SKM-1 (cell line): ENCODE measurements around the gene MRPL53.
A peak's percentile ranks its signal among the peaks of the same experiment; 100 is the strongest.
"Not testable (repeated sequence)": the region's sequence is repeated elsewhere in the genome, so short reads cannot be mapped to it uniquely, and the experiment has no call there.

Source experiments
- DNase-seq: peaks from one replicate; lab custom pipeline; 2025; ENCODE audit not compliant: unreplicated experiment; lab: John Stamatoyannopoulos, UW

MRPL53 gene

DNA sequence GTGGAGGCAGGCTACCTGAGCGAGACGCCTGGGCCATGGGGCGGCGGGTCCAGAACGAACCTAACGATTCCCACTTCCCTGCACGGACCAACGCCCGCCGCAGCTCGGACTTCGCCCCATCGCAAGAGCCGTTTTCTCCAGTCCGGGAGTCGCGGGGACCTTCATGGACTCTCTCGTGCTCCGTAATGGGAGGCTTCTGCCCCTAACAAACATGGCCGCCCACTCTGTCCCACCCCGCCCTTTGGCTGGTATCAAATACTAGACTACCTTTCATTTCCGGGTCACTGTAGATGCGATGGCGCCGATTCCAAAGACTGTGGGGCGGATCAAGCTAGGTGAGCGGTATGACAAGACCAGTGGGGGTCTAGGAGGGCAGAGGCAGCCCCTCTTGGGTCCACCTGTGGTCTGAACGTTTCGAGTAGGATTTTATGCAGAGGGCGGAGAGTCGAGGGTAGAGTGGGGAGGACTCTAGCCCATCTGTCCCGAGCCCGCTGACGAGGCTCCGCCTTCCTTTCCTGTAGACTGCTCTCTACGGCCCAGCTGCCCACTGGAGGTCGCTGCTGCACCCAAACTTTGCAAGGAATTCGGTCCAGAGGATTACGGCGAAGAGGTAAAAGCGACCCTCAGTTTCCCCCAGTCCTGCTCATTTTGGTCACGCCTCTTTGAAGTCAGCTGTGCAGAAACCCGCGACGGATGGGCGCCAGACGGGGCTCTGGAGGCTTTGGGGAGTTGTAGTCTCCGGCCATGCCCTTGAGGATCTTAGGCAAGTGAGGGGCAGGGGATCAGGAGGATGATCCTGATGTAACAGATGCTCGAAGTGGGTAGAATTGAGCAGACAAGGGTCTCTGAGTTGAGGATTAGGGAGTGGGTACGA lies 10.6 kb upstream of the MRPL53 start, which contains the start of the genes CCDC142 and TTC31:
Gene CCDC142 (minus strand): TSS at position 198 of the 874 bp plus-strand sequence. CDS start 161 bp downstream, at position 37.
Gene TTC31 (plus strand): TSS at position 281 of the 874 bp plus-strand sequence. CDS start 15 bp downstream, at position 296.
- peak; percentile 93 for DNase-seq

DNA sequence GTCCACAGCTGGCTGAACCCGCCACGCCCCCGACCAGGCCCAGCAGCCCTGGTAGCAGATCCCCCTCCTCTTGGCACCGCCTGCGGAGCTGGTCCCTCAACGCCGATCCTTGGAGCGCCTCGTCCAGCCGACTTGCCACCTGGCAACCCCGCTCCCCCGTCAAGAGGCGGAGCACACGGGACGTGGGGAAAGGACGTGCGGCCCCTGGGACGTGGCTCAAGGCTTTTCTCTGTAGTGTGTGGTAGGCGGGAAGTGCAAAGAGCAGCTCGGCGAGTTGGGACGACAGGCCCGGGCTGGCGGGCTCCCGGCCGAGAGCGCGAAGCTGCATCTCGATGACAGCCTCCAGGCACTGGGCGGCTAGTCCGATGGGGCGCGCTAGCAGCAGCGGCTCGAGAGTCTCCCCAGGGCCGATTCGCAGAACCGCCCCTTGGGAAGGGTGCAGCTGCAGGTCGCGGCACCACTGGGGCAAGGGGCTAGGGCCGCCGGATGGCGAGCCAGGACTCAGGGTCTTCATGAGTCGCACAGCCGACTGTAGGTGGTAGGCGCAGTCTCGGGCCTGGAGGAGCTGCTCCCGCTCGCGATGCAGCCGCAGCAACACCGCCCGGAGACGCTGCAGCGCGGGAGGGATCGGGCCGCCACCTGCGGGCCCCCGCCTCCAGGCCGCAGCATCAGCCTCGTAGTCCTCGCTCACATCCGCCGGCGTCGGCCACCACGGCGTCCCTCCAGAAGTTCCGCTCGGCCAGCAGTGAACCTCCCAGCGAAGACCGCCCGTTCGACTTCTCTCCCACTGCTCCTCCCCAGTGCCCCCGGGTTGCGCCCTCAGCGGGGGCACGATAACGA lies 9.7 kb upstream of the MRPL53 start:
- DNase-seq, result no peak

DNA sequence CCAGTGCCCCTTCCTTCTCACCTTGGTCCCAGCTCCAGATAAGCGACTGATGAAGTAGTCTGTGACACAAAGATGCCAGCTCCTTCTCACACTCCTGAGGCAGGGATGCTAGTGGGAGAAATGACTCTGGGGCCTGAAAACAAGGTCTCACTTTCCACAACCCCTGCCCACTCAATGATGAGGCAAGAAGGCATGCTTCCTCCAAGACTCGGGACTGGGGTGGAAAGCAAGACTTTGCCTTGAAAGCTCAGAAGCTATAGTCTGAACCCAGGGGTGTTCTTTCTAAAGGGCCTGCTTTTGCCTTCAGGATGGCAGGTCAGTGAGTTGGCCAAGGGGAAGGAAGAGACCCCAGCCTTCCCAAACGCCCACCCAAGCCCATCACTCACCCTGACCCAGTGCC lies 9.0 kb upstream of the MRPL53 start:
- no peak for DNase-seq

DNA sequence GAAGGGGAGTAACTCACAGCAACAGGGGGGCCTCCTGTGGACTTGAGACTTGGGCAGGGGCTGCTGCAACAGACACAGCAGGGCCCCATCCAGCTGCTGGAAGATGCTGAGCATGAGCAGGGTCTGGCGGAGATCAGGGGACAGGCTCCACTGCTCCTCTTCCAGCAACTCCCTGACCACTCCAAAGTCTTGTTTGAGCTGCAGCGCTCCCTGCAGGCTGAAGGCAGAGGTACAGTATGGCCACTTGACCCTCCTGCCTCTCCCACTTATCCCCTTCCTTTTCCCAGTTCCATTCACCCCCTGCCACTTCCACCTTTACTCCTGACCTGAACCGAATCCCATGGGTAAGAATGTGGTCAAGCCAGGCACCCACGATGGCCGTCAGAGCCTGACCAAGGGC lies 2.4 kb upstream of the MRPL53 start:
- no peak for DNase-seq

DNA sequence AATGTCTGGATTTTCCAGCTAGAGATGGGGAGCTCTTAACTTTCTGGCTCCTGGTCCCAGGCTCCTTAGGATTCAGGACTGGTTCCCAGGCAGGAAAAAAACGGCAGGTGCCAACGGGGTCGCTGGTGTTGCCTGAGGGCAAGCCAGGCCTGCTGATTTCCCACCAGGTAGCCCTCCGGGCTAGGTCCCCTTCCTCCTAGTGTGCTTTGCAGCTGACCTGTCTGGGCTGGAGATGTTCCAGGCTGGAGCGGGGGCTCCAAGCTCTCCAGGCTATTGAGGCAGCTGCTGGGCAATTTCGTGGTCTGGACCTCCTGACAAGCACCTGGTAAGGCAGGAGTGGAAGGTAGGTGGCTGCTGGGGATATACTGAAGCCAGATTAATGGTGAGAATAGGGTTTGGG lies 2.0 kb upstream of the MRPL53 start:
- DNase-seq, result no peak

DNA sequence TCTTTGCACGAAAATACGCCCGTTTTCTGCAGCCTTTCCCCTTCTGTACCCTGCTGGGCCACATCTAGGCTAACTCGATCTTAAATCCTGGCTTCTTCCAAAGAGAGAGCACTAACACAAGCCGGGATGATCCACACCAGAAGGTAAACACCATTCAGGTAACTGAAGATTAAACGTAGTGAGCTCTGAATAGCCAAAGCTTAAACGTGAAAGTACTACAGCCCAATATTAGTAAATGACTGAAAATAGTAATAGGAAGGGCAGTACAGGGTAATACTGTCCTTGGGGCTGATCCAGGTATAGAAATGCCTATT lies 422 bp upstream of the MRPL53 start:
- DNase-seq, result no peak

DNA sequence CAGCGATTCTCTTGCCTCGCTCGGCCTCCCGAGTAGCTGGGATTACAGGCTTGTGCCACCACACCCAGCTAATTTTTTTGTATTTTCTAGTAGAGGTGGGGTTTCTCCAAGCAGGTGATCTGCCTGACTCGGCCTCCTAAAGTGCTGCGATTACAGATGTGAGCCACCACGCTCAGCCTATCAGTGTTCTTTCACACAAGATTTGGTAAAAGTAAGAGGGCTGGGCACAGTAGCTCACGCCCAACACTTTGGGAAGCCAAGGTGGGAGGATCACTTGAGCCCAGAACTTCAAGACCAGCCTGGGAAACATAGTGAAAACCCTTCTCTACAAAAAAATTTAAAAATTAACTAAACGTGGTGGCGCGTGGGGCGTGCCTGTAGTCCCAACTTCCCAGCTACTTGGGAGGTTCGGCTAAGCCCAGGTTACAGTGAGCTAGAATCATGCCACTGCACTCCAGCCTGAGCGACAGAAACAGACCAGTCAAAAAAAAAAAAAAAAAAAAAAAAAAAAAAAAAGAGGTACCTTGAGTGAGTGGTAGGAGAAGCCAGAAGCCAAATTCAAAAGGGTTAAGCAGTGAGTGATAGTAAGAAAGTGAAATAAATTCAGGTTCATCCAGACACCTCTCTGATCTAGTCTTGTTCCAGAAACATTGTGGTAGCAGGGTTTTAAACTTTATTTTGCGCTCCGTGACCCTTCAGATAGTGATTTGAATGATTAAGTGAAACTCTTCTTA lies 981 bp downstream of the MRPL53 start:
- DNase-seq, result no peak

DNA sequence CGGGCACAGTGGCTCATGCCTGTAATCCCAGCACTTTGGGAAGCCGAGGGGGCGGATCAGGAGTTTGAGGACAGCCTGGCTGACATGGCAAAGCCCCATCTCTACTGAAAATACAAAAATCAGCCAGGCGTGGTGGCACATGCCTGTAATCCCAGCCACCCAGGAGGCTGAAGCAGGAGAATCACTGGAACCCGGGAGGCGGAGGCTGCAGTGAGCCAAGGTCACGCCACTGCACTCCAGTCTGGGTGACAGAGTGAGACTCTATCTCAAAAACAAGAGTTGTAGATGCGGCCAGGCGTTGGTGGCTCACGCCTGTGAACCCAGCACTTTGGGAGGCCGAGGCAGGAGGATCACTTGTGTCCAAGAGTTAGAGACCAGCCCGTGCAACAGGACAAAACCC lies 1.7 kb downstream of the MRPL53 start:
- DNase-seq, result not testable (repeated sequence)

DNA sequence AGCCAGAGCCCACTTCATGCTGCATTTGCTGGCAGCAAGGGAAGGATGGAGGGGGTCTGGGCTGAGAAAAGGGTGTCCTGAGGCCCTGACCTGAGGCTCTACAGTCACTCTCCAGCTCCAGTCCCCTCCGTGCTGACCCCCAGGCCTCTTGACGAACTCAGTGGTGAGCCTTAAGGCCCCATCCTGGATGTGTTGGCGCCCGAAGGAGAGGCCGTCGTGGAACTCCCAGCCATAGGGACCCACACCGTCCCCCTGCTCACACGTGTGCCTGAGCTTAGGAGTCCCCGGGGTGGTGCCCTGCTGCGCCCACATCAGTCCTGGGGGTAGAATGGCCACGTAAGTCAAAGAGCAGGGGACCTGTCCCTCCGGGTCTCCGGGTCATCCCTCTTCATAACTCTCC lies 8.1 kb downstream of the MRPL53 start:
- no peak for DNase-seq

DNA sequence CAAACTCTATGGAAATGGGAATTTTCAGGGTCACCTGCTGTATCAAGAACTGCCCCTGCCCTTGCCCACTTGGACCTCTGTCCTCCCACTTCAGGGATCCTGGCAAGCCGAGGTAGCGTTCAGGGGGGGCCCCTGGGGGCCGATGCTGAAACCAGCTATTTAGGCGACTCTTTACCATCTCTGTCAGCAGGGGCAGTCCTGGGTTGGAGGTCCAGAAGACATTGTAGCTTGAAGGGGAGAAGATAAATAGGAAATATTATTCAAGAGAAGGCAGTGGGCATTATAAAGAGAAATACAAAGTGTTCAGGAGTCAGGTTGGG lies 9.7 kb downstream of the MRPL53 start:
- DNase-seq, result no peak

DNA sequence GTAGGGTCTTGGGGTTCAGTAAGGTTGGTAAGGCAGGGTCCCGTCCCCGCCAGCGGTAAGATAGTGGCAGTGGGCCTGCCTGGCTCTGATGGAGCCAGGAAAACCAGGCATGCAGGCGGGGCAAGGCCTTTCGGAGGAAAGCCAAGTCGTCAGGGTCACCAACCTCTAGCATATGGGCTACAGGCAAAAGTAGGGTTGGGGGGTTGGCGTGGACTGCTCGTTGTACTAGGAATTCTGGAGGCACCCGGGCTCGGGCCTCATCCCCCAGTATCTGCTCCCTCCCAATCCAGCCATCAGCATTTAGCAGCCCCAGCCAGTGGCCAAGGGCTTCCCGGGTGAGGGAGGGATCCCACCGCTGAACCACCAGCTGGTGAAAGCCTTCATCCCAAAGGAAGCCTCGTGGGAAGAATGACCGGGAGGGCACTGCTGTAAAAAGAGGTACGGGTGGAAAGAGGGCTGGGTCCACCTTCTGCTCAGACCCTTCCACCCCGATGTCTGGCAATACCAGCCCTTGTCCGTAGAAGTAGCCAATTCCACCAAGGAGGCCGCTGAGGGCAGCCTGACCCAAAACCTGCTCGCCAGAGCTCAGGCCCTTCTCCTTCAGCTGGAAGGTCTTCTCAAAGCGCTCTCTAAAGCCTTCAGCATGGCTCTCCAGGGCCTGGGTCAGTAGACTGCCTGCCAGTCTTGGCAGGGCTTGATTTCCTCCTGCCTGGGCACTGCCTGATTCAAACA lies 10.3 kb downstream of the MRPL53 start:
- DNase-seq, result no peak

DNA sequence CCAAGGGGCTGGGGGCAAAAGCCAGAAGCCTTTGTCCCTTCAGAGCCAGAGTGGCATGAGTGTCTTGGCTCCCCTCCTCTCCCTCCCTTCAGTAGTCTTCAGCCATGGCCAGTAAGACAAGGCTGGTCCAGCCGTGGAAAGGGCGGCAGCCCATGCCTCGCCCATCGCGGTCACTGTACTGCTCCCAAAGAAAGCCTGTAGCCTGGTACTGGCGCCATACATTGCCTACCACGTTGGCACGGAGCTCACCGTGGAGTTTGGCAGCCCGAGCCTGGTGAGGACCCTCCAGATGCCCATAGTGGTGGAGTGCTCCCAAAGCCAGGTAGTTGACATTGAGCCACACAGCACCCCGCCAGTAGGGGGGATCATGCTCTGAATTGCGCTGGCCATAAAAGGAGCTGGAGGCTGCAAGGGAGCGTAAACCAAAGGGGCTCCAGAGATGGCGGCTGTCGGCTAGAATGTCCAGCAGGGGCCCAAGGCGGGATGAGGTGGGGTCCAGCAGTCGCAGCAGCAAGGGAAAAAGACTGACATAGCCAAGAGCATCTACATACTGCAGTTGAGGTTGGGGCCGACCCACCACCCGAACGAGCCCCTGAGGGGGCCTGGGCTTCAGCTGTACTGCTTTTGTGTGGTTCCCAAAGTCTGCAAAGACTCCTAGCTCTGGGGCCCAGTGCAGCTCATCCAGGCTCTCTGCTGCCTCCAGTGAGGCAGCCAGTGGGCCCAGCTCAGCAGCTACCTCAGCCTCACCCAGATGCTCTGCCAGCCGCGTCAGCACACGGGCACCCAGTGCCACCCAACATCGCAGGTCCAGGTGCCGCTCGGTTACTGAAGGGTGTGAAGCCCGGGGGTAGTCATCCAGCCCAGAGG lies 11.1 kb downstream of the MRPL53 start:
- DNase-seq, result no peak

DNA sequence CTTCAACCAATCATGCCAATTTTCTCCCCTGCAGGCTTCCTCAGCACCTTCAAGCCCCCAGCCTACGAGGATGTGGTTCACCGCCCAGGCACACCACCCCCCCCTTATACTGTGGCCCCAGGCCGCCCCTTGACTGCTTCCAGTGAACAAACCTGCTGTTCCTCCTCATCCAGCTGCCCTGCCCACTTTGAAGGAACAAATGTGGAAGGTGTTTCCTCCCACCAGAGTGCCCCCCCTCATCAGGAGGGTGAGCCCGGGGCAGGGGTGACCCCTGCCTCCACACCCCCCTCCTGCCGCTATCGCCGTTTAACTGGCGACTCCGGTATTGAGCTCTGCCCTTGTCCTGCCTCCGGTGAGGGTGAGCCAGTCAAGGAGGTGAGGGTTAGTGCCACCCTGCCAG lies 12.3 kb downstream of the MRPL53 start:
- not testable (repeated sequence) for DNase-seq

DNA sequence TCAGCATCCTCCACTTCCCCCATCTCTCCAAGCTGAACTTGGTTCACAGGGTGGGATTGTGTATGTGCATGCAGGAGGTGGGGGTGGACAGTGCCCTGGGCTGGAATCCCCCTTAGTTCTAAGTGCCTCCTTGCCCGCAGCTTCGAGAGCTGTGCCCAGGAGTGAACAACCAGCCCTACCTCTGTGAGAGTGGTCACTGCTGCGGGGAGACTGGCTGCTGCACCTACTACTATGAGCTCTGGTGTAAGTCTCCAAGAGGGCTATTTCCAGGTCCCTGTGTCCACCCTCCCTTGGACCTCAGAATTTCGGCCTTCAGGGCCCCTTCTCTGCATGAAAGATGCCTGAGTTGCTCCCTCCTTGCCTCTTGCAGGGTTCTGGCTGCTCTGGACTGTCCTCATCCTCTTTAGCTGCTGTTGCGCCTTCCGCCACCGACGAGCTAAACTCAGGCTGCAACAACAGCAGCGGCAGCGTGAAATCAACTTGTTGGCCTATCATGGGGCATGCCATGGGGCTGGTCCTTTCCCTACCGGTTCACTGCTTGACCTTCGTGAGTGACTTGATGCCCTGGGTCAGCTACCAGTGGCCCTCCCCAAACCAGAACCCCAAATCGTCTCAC lies 12.9 kb downstream of the MRPL53 start:
- not testable (repeated sequence) for DNase-seq

DNA sequence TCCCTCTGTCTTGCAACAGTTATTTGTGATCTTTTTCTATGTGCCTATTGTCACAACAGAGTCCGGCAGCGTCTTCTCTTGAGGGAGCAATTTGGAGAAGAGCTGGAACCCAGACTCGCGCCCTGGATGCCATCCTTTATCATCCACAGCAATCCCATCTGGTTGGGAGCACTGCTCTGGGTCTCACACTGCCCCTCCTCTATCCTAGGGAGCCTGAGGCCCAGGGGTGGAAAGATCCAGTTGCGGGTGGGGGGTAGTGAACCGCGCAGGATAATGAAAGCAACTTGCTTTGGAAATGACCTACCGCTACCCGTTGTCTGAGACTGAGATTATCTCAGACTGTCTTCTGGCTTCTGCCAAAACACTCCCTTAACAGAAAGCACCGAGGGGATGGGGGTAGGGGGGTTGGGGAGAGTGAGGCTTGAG lies 13.5 kb downstream of the MRPL53 start:
- no peak for DNase-seq

DNA sequence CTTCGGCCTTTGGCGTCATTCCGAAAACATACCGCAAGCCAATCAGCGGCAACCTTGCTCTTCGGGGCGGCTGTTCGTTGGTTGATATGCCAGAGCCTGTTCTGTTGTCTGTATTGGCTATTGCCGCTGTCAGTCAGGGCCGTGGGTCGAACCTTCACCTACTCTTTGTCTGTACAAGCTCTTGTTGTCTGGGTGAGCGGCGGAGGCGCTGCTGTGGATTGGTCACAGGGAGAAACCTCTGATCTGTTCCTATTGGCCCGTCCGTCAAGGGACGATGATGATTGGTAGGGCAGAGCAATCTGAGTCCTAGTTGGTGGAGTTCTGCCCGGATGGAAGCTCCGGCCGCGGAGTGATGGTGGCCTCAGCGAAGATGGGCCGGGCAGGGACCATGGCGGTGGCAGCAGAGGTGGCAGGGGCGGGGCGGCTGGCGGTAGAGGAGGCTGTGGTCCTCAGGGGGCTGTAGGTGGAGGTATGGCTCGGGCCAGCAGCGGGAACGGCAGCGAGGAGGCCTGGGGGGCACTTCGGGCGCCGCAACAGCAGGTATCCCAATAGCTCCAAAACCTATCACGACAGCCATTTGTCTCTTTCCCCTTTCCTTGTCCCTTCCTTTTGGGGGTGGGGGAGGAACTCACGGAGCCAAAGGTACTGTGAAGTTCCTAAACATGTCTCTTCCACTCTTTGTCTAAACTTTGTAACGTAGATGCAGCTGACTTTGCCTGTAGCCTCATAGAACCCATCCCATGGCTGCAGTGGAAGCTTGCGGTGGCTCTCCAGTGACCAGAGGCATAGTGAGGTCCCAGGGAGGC lies 14.1 kb downstream of the MRPL53 start, which contains the start of gene WBP1:
Gene WBP1 (plus strand): TSS at position 307 of the 806 bp plus-strand sequence. CDS start 165 bp downstream, at position 472.
- peak; percentile 97 for DNase-seq

DNA sequence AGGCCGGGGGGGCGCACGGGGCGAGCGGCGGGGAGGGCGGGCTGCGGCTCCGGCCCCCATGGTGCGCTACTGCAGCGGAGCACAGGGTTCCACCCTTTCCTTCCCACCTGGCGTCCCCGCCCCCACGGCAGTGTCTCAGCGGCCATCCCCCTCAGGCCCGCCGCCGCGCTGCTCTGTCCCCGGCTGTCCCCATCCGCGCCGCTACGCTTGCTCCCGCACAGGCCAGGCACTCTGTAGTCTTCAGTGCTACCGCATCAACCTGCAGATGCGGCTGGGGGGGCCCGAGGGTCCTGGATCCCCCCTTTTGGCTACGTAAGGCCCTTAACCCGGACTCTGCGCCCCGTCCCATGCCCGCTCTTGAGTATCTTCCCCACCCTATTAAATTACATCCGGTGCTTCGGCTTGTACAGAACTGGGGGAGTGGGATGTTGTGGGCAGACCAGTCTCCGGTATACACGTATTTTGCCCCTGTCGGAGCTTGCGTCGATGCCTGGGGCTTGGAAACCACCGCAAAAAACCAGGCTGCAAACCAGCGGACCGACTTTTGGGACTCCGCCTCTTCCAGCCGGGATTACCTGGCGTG lies 14.8 kb downstream of the MRPL53 start:
- DNase-seq, result no peak

DNA sequence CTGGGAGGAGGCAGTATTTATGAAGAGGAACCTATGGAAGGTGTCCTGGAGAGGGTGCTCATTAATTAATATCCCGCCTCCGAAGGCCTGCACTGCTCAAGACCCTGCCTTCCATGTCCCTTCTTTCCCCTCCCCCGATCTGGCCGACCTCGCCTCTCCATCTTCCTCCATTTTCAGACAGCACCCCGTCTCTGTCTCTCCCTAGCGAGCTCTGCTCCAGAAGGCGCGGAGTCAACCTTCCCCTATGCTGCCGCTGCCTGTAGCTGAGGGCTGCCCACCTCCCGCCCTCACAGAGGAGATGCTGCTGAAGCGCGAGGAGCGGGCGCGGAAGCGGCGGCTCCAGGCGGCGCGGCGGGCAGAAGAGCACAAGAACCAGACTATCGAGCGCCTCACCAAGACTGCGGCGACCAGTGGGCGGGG lies 15.3 kb downstream of the MRPL53 start:
- DNase-seq, result no peak
